Spleen (tissue), 7 donors: Measurements from ENCODE around the gene ALDH4A1.

Experiments used
- CTCF ChIP-seq, 11 experiments: fragments of 200-600 bp in 7 of 11; fragments of 450-650 bp in 4 of 11; sonication (generic) in 4 of 11; IDR thresholded peaks in 8 of 11; conservative IDR thresholded peaks in 3 of 11; 1 replicate in 7 of 11; 2 replicates in 4 of 11; pipeline versions ENCODE4 v1.4.0 to v1.8.0; 2016 to 2021; ENCODE audit warnings: antibody characterized with exemption in 11 of 11, inconsistent platforms in 4 of 11, mild to moderate bottlenecking in 1 of 11
- POLR2A ChIP-seq, 3 donors: fragments of 450-650 bp; IDR thresholded peaks; one replicate each; pipeline ENCODE4 v1.5.1; 2017; ENCODE audit warnings: antibody characterized with exemption in 3 of 3, mild to moderate bottlenecking in 1 of 3
- POLR2AphosphoS5 ChIP-seq, 3 donors: sonication (generic); formaldehyde crosslinking; IDR thresholded peaks; one replicate each; pipeline ENCODE4 v1.5.1; 2017; ENCODE audit warnings: antibody characterized with exemption in 3 of 3
- donor health status: DM: no; HTN: no; CAD: no; lungs with moderate emphysema.
- donor health status: DM: no; HTN: no; CAD: no.
- donor health status: DM: no; HTN: no; CAD: no.

GRCh38 chr1:18932387-18932786 lies 30.0 kb upstream of the ALDH4A1 start:
- no peak for TF ChIP-seq POLR2A (IDR thresholded peaks at IDR 0.05)
- no peak for TF ChIP-seq CTCF (IDR thresholded peaks at IDR 0.05 in 8 of 11, conservative IDR thresholded peaks at IDR 0.05 in 3 of 11)
- no peak for TF ChIP-seq POLR2AphosphoS5 (IDR thresholded peaks at IDR 0.05)
